Mesodermal cell (in vitro differentiated cells): ENCODE measurements around the gene CCDC190. TPM values are rescaled to one million over a fixed set of nuclear protein-coding genes. Genes with fewer than 3 reads are reported as not detected.

Source experiments
- H3K27ac ChIP-seq: 2 replicates; pipeline ENCODE4 v1.7.0; 2013; ENCODE audit warnings: mild to moderate bottlenecking, low read depth, low read length, moderate library complexity; ENCODE audit not compliant: severe bottlenecking
- H3K36me3 ChIP-seq: 2 replicates; pipeline ENCODE4 v1.7.1; 2013; ENCODE audit warnings: mild to moderate bottlenecking, low read length, moderate library complexity; ENCODE audit not compliant: control insufficient read depth, insufficient read depth
- H3K4me1 ChIP-seq: one replicate; pipeline ENCODE4 v1.7.1; 2013; ENCODE audit warnings: mild to moderate bottlenecking, low read length; ENCODE audit not compliant: insufficient read depth, control insufficient read depth, poor library complexity, severe bottlenecking
- H3K4me3 ChIP-seq: 2 replicates; pipeline ENCODE4 v1.7.0; 2013; ENCODE audit warnings: low read length, control low read depth, mild to moderate bottlenecking; ENCODE audit not compliant: insufficient read depth, poor library complexity, severe bottlenecking; ENCODE audit errors: extremely low read depth
- H3K9me3 ChIP-seq: 2 replicates; pipeline ENCODE4 v1.7.1; 2013; ENCODE audit warnings: mild to moderate bottlenecking, low read length, moderate library complexity; ENCODE audit not compliant: control insufficient read depth
- WGBS, 2 experiments: methylation state at CpG; one replicate each; pipeline ENCODE4 v1.1.5; 2013; ENCODE audit warnings: missing lambda C conversion rate in 2 of 2; ENCODE audit not compliant: insufficient coverage in 2 of 2; 5-methylcytosine and 5-hydroxymethylcytosine counted together
- polyA plus RNA-seq, 2 experiments: library from polyadenylated mRNA; stranded (reverse); fragments of 50-300 nt; gene quantifications; one replicate each; pipeline ENCODE4 v1.2.3, GENCODE V29; 2013

Gene CCDC190, protein sequence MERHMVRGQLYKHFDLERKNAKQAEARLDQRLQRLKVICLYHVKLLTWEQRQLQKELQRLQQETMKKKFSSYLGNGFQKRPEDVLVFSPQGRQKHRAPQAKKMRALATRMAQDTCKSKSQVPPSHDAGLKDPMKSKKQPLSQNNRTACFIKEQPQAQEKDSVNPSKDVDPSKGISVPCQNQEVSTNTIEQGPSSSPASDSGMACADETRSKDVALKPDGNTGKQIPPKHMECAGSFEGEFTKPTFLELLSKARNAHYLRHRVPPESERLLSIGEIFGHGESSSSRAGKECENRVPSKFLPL
- polyA plus RNA-seq (2013, experiment 1 of 2) = not detected
- not detected for polyA plus RNA-seq (2013, experiment 2 of 2)

DNA sequence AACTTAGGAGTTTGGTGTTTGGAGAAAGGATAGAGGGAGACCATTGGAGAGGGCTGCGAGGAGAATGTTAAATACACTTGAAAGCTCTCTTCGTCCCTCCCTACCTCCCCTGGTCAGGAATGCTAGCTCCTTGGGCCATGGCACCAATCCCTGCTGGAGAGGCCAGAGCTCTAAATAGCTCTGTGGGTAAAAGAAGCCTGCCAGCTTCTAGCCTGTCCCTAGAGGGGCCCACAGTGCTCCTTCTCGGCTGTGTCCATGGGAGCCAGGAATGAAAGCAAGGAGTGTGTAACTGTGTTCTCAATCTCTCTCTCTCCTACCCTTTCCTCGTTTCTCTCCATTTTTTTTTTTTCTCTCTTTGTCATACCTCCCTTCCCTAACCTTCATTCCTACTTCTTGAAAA, at the start of gene CCDC190:
CCDC190 (minus strand) TSS at position 75 of the 400 bp plus-strand sequence. CDS start 1,529 bp downstream, outside the sequence.
- Histone ChIP-seq H3K27ac (peak within 1 kb of the TSS; percentile 32), H3K4me1 (no peaks in the 10 kb centered on the region), H3K9me3 (no peaks in the 10 kb centered on the region), H3K4me3 (no peak within 1 kb of the TSS), H3K36me3 (no peaks in the 10 kb centered on the region)
- 73 to 83% methylated on average over 1 to 2 of the region's 4 CpGs for WGBS, 2 experiments

DNA sequence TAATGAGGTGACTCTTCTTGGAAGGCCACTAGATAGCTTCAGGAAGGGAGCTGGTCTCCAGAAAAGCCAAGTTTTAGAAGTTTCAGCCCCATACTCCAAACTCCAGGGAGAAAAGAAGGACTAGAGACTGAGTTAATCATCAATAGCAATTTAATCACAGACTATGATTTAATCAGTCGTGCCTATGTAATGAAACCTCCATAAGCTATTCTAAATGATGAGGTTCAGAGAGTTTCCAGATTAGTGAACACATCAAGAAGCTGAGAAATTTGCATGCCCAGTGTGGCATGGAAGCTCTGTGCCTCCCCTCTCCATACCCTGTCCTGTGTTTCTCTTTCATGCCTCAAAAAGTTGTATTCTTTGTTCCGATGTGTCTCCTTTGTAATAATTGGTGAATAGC, 49.2 kb upstream of the CCDC190 start:
- H3K4me3 ChIP-seq = no peak overlapping the region
- H3K27ac ChIP-seq = no peak overlapping the region
- 91 to 100% methylated on average over 1 of the region's 2 CpGs for WGBS, 2 experiments
- H3K36me3 ChIP-seq = no peaks in the 10 kb centered on the region
- H3K4me1 ChIP-seq = peaks cover 10% of the 10 kb centered on the region
- H3K9me3 ChIP-seq = peaks cover 17% of the 10 kb centered on the region

DNA sequence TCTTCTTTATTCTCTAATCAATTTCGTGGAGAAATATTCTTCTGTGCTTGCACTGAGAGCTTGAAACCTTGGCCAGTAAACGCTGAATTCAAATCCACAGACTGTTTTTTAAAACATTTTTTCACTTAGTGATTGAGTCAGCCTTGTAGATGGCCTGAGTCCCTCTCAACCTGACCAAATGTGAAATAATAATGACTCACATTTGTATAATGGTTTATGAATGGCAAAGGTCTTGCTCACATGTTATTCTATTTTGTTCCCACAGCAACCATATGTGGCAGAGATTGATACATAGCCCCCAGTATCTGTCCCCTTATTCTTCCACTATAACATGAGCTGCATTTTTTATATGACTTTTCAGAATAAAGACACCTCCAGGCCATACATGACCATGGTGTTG, 47.8 kb upstream of the CCDC190 start:
- no peaks in the 10 kb centered on the region for H3K36me3 ChIP-seq
- no peak overlapping the region for H3K4me3 ChIP-seq
- peaks cover 20% of the 10 kb centered on the region for H3K4me1 ChIP-seq
- peaks cover 17% of the 10 kb centered on the region for H3K9me3 ChIP-seq
- WGBS, 2 experiments = 83% methylated on average over 2 of the region's 2 CpGs; no CpG with 5 or more reads in 1 of the 2 experiments
- H3K27ac ChIP-seq = no peak overlapping the region

DNA sequence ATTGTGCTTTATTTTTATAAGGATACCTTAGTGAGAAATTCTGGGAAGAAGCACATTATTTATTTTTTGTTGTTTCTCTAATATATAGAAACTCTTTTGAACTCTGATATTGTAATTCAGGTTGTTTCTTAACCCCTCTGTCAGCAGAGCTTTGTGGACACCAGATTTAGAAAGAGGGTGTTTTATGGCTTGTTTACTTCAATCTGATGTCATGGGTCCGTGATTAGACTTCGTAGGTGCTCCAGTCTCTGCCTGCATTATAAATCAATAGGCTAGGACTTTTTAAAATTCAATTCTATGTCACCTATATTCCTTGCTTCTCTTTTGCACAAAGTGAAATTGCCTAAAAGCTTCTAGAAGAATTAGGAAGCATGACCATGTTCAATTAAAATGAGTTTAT, 47.3 kb upstream of the CCDC190 start:
- no peaks in the 10 kb centered on the region for H3K36me3 ChIP-seq
- peaks cover 12% of the 10 kb centered on the region for H3K9me3 ChIP-seq
- peaks cover 20% of the 10 kb centered on the region for H3K4me1 ChIP-seq
- WGBS, 2 experiments = 88% methylated on average over 2 of the region's 2 CpGs; no CpG with 5 or more reads in 1 of the 2 experiments
- H3K27ac ChIP-seq = no peak overlapping the region
- no peak overlapping the region for H3K4me3 ChIP-seq

DNA sequence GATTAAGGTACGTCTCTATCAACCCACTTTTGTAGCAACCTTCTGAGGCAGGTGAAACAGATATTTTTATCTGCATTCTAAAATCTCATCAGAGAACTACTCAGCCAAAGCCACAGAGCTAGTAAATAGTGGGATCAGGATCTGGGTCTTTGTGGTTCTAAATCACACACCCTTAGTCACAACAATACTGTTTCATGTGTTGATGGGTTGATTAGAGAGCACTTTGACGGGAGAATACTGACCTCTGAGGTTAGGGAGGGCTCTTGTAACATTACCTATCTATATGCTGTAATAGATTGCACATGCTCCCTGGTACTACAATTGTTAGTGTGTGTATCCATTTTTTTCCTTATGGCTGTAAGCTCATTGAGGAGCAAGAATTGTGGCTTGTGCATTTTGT, 45.5 kb upstream of the CCDC190 start:
- Histone ChIP-seq H3K36me3 (no peaks in the 10 kb centered on the region), H3K27ac (peak overlapping the region; percentile 17), H3K9me3 (no peaks in the 10 kb centered on the region), H3K4me1 (peaks cover 26% of the 10 kb centered on the region), H3K4me3 (no peak overlapping the region)
- WGBS, 2 experiments = no CpG with 5 or more reads among the region's 2 CpGs

DNA sequence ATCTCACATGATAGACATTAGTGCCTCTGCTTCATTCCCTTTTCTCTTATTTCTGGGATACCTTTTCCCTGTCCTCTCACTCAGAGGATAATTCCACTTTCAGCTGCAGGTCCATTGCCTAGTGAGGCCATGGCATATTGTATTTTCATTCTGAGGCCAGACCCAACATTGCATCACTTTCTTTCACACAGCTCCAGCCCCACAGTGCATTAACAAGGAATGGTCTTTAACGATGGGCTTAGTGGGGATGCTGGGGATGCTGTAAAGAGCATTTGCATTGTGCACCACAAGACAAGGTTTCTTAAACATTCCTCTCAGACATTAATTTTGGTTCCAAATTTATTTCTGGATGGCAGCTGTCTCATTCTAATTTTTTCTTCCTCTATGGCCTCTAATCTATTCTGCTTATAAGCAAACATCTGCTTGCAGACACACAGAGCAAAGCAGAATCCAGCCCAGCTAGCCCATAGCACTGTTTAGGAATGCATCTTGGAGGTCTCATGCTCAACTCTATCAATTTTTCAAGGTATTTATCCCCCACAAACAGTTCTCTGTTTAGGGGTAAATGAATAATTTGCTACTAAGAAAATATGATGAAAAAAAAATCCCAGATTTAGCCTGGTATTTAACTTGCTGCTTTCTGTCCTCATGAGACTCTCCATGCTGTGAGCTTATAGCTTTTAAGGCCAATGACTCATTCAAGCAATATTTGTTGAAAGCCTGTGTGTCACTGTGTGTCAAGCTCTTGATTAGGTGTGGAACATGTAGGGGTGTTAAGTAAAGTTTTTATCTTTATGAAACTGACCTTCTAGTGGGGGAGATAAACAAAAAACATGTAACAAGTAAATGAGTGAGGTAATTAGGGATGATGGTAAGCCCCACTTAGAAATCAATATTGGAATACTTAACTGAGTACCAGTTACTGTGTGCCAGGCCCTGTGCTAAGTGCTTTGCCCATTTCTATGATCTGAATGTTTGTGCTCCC, 44.5 kb upstream of the CCDC190 start:
- no peaks in the 10 kb centered on the region for H3K9me3 ChIP-seq
- no CpG with 5 or more reads among the region's 1 CpG for WGBS, 2 experiments
- no peak overlapping the region for H3K4me3 ChIP-seq
- peak overlapping the region; percentile 80 for H3K27ac ChIP-seq
- peaks cover 26% of the 10 kb centered on the region for H3K4me1 ChIP-seq
- H3K36me3 ChIP-seq = no peaks in the 10 kb centered on the region

DNA sequence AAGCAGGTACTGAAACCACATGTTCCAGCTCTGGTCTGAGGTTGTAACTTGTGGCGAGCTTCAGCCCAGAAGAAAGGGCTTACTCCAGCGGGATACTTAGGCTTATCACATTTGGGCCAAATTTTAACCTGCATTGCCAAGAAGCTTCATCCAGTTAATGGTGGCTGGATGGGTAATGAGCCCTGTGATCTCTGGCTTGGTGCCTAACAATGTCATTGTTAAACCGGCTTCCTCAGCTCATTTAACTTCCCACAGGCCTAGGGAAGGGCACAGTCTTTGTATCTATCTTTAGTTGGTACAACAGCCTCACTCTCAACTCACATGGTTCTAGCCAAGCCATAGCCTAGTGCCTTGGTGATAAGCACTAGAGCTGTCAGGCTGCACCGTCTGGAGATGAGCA, 43.6 kb upstream of the CCDC190 start:
- H3K36me3 ChIP-seq = no peaks in the 10 kb centered on the region
- H3K27ac ChIP-seq = peak overlapping the region; percentile 80
- H3K4me1 ChIP-seq = peaks cover 26% of the 10 kb centered on the region
- WGBS, 2 experiments = 91 to 100% methylated on average over 3 to 4 of the region's 4 CpGs
- no peak overlapping the region for H3K4me3 ChIP-seq
- H3K9me3 ChIP-seq = no peaks in the 10 kb centered on the region

GRCh38 chr1:162904023-162904422, 43.0 kb upstream of the CCDC190 start:
- H3K36me3 ChIP-seq = no peaks in the 10 kb centered on the region
- H3K4me1 ChIP-seq = peaks cover 26% of the 10 kb centered on the region
- H3K4me3 ChIP-seq = no peak overlapping the region
- 92 to 95% methylated on average over 2 of the region's 3 CpGs for WGBS, 2 experiments
- no peak overlapping the region for H3K27ac ChIP-seq
- H3K9me3 ChIP-seq = no peaks in the 10 kb centered on the region

DNA sequence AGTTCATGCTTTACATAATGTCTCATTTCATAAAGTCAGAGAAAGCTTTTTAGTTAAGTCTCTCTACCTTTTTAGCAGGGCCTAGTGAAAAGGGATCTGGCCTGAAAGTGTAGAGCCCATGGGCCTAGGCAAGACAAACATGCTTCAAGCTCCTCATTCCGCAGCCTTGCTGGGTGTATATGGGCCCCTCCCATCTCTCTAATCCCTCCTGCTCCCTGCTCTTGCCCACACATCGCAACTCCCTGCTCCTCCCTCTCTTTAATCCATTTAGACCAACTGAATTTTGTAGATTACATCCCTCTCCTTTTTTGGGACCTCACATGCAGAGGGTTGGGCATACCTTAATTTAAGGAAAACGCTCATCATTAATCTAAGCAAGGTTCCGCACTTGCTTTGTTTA, 42.3 kb upstream of the CCDC190 start:
- WGBS, 2 experiments = 92 to 96% methylated on average over 4 of the region's 4 CpGs
- Histone ChIP-seq H3K4me1 (peaks cover 26% of the 10 kb centered on the region), H3K9me3 (no peaks in the 10 kb centered on the region), H3K36me3 (no peaks in the 10 kb centered on the region), H3K4me3 (no peak overlapping the region), H3K27ac (no peak overlapping the region)

- H3K9me3 ChIP-seq = no peaks in the 10 kb centered on the region
- H3K4me1 ChIP-seq = peaks cover 26% of the 10 kb centered on the region
- H3K4me3 ChIP-seq = no peak overlapping the region
- H3K36me3 ChIP-seq = no peaks in the 10 kb centered on the region
- 89% methylated on average over 1 of the region's 2 CpGs; no CpG with 5 or more reads in 1 of the 2 experiments for WGBS, 2 experiments
- no peak overlapping the region for H3K27ac ChIP-seq
Observed at GRCh38 chr1:162902416-162902815, 41.4 kb upstream of the CCDC190 start.
